ENCODE measurements around the gene TRIL.

TRIL gene

DNA sequence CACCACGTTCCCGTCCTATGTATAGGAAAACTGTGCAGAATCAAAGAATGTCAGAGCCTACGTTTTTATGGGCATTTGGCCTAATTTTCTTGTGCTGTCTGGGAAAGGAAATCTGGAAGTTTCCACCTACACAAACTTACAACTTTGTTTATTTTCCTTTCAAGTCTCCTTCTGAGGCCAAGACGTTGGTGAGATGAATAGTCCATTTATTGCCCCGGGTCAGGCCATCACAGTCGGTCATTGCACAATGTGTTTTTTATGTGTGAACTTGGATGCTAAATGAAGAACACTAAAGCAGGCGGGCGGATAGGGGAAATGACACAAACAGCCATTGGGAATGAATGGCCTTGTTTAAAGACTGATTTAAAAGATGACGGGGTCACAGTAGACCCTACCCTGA is 38.6 kb downstream of the TRIL start:
- Histone ChIP-seq H3K4me1 (peaks cover 7% of the 10 kb centered on the region), H3K27me3 (ENCODE audit: low read depth) (no peaks in the 10 kb centered on the region), H3K4me3 (no peak overlapping the region), H3K9me3 (no peaks in the 10 kb centered on the region), H3K36me3 (replicated peaks) (no peaks in the 10 kb centered on the region)
- DNase-seq (ENCODE audit: low spot score in 2 of 2), result no peak
- in situ Hi-C loops (cut with MboI; ENCODE audit: low sequenced_read_pairs), result no loop called here

DNA sequence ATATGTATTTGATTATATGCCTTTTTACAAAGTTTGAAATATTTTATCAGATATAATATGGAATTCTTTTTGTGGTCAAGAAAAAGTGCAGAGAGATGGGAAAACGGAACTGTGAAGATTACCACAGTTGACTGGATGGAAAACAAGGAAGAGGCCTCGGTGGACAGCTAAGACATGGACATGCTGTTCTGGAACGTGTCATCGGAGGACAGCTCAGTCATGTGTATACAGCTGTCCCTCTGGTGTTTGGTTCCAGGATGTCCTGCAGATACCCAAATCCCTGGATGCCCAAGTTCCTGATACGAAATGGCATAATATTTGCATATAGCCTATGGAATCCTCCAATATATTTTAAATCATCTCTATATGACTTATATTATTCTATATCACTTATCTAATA is 49.4 kb downstream of the TRIL start:
- H3K4me3 ChIP-seq, result no peak overlapping the region
- no peaks in the 10 kb centered on the region for H3K36me3 ChIP-seq (replicated peaks)
- H3K4me1 ChIP-seq, result peaks cover 11% of the 10 kb centered on the region
- no peaks in the 10 kb centered on the region; the same call in 1 of the 2 replicates for H3K9me3 ChIP-seq
- H3K27me3 ChIP-seq (ENCODE audit: low read depth), result no peaks in the 10 kb centered on the region
- in situ Hi-C loops (cut with MboI; ENCODE audit: low sequenced_read_pairs), result no loop called here
- DNase-seq (ENCODE audit: low spot score in 2 of 2), result no peak

- Histone ChIP-seq H3K36me3 (replicated peaks) (no peaks in the 10 kb centered on the region), H3K4me1 (peaks cover 13% of the 10 kb centered on the region), H3K4me3 (no peak overlapping the region), H3K27me3 (ENCODE audit: low read depth) (peaks cover 5% of the 10 kb centered on the region), H3K9me3 (no peaks in the 10 kb centered on the region)
- in situ Hi-C loops (cut with MboI; ENCODE audit: low sequenced_read_pairs), result no loop called here
- DNase-seq (ENCODE audit: low spot score in 2 of 2), result no peak
Observed at GRCh38 chr7:28905464-28905863, 52.7 kb downstream of the TRIL start.

DNA sequence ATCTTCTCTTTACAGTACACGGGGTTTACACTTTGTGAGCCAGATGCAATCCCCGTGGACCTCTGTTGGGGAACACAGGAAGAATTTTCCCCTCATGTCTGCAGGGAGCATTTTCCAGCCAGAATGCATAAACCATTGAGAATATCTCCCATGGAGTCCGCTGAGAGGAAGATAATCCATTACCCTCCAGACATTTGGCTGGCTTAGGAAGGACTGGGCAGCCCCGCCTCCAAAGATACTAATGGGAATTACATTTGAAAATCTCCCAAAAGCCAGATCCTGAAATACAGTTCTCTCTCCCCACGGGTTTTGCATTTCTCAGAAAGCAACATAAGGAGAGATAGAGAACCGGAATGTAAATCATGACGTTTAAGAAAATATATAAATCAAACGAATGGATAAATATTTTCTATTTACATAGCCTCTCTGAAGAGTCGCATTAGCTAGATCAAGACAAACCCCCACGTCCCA is 53.5 kb downstream of the TRIL start:
- Histone ChIP-seq H3K4me1 (peaks cover 13% of the 10 kb centered on the region), H3K4me3 (no peak overlapping the region), H3K9me3 (no peaks in the 10 kb centered on the region), H3K27me3 (ENCODE audit: low read depth) (peaks cover 5% of the 10 kb centered on the region), H3K36me3 (replicated peaks) (no peaks in the 10 kb centered on the region)
- peak; percentile 53 to 62 for DNase-seq (ENCODE audit: low spot score in 2 of 2)
- in situ Hi-C loops (cut with MboI; ENCODE audit: low sequenced_read_pairs), result no loop called here

GRCh38 chr7:28903730-28904577 is 54.2 kb downstream of the TRIL start:
- in situ Hi-C loops (cut with MboI; ENCODE audit: low sequenced_read_pairs), result no loop called here
- H3K4me3 ChIP-seq, result no peak overlapping the region
- DNase-seq (ENCODE audit: low spot score in 2 of 2), result no peak

More at GRCh38 chr7:28903730-28904577, 54.2 kb downstream of the TRIL start:
- H3K36me3 ChIP-seq (replicated peaks), result no peaks in the 10 kb centered on the region
- peaks cover 7% of the 10 kb centered on the region for H3K27me3 ChIP-seq (ENCODE audit: low read depth)
- no peaks in the 10 kb centered on the region for H3K9me3 ChIP-seq
- peaks cover 13% of the 10 kb centered on the region for H3K4me1 ChIP-seq

Data from HAP-1 (cell line).